ENCODE measurements around the gene LCN6. TPM values are rescaled to one million over a fixed set of nuclear protein-coding genes. Genes with fewer than 3 reads are reported as not detected.

Gene LCN6
- total and polyA plus RNA-seq, 2 of the 4 experiments (the other 2 are of a cell fraction), result not detected

DNA sequence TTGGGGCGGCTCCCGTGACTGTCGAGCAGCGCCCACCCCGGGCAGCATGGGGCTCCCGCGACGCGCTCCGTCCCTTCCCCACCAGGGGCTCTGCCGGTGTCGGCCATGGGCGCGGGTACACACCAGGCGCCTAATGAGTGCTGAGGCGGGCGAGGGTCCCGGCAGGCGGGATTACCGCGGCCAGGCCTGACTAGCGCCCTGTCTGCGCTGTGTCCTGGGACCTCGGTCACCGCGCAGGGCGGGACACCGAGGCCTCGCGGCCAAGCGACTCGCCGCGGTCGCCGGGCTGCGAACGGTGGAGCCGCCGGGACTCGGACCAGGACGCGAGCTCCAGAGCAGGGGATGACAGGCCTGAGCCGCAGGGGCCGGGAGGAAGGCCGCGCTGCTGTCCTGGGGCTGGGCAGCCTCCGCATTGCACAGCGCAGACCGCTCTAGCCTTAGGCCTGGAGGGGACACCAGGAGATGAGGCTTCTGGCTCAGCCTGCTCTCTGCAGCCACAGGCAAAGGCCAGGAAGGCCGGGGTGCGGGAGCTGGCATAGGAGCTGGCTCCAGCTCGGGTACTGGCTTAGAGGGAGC is 19.7 kb downstream of the LCN6 start:
- Histone ChIP-seq H2AK9ac (replicated peaks; ENCODE audit: low read depth, low read length, poor library complexity) (peak overlapping the region; percentile 97), H2BK15ac (ENCODE audit: low read depth, low read length) (no peak overlapping the region), H2AK5ac (ENCODE audit: low read depth, low read length) (peak overlapping the region; percentile 90), H2BK5ac (ENCODE audit: low read depth, low read length, poor library complexity, severe bottlenecking) (no peak overlapping the region), H3K4me1 (ENCODE audit: control insufficient read depth, insufficient read depth, low read length) (peaks cover 14% of the 10 kb centered on the region), H3K36me3 (ENCODE audit: control insufficient read depth, insufficient read depth, low read length) (peaks cover 27% of the 10 kb centered on the region), H3K4me2 (ENCODE audit: low read depth, low read length) (peak overlapping the region; percentile 71), H2AFZ (replicated peaks; ENCODE audit: low read length, poor library complexity) (peak overlapping the region; percentile 92), H2BK20ac (ENCODE audit: low read depth, low read length) (no peak overlapping the region), H4K5ac (ENCODE audit: low read depth, low read length) (peak overlapping the region; percentile 19), H3K4me3 (ENCODE audit: insufficient read depth, low read depth, low read length) (peak overlapping the region; percentile 98), H3K23ac (ENCODE audit: low read depth, low read length) (peak overlapping the region; percentile 71), H3K18ac (ENCODE audit: low read depth, low read length) (no peak overlapping the region), H3K9me1 (ENCODE audit: insufficient read depth, low read length) (peaks cover 15% of the 10 kb centered on the region), H3K27me3 (ENCODE audit: control insufficient read depth, insufficient read depth, low read length) (no peaks in the 10 kb centered on the region), H3K9me3 (ENCODE audit: control insufficient read depth, insufficient read depth, low read length) (no peaks in the 10 kb centered on the region), H4K8ac (ENCODE audit: low read depth in 2 of 2, low read length in 2 of 2) (peak overlapping the region; percentile 76 to 84; a peak in 3 of 4 replicates), H4K91ac (ENCODE audit: insufficient read depth, low read depth, low read length) (peak overlapping the region; percentile 38; the same call in 1 of the 2 replicates), H3K4ac (ENCODE audit: low read depth, low read length) (peak overlapping the region; percentile 84), H3K14ac (replicated peaks; ENCODE audit: low read depth, low read length) (peak overlapping the region; percentile 90), H4K20me1 (ENCODE audit: insufficient read depth, low read length) (peaks cover 43% of the 10 kb centered on the region), H3K79me1 (ENCODE audit: low read depth in 1 of 2, low read length in 2 of 2) (peaks cover 22 to 72% of the 10 kb centered on the region in 2 experiments), H3K27ac (ENCODE audit: insufficient read depth, low read length) (peak overlapping the region; percentile 40; the same call in 1 of the 2 replicates), H3K9ac (ENCODE audit: low read depth, low read length) (peak overlapping the region; percentile 48), H3K56ac (ENCODE audit: extremely low read depth, insufficient read depth, low read length) (no peak overlapping the region), H2BK120ac (ENCODE audit: low read depth, low read length) (no peak overlapping the region)
- ATAC-seq (ENCODE audit: low read depth), result peak; percentile 52
- DNase-seq, result peak; percentile 29
- CTCF ChIA-PET, result no interaction called here
- intact Hi-C loops (cut with micrococcal nuclease), result no loop called here
- no TSS peak for BruUV-seq (replicated peaks)
- TF ChIP-seq, protein P1, sequence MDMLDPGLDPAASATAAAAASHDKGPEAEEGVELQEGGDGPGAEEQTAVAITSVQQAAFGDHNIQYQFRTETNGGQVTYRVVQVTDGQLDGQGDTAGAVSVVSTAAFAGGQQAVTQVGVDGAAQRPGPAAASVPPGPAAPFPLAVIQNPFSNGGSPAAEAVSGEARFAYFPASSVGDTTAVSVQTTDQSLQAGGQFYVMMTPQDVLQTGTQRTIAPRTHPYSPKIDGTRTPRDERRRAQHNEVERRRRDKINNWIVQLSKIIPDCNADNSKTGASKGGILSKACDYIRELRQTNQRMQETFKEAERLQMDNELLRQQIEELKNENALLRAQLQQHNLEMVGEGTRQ (IDR thresholded peaks at IDR 0.05; ENCODE audit: low read depth, low read length), result no peak
- TF ChIP-seq NFE2L2 (IDR thresholded peaks at IDR 0.05; ENCODE audit: low read depth, low read length) (no peak), RAD21 (IDR thresholded peaks at IDR 0.05; ENCODE audit: low read length) (no peak)
- POLR2A ChIA-PET (ENCODE audit: unreplicated experiment), result interaction anchor here (0.7 kb wide), 1 partner anchor 33 kb away, joined by 3 read pairs; no protein-coding TSS in a partner anchor
- dilution Hi-C loops (cut with HindIII; ENCODE audit: low sequenced_read_pairs, unreplicated experiment), result no loop called here
- in situ Hi-C loops (cut with MboI; ENCODE audit: low sequenced_read_pairs), result no loop called here
- 2% methylated on average over 47 of the region's 53 CpGs; no CpG with 5 or more reads in 1 of the 2 experiments for WGBS, 2 experiments (ENCODE audit: extremely low coverage in 2 of 2, insufficient read length in 1 of 2)

All from IMR-90 (cell line).